ENCODE measurements around the gene MTO1.

DNA sequence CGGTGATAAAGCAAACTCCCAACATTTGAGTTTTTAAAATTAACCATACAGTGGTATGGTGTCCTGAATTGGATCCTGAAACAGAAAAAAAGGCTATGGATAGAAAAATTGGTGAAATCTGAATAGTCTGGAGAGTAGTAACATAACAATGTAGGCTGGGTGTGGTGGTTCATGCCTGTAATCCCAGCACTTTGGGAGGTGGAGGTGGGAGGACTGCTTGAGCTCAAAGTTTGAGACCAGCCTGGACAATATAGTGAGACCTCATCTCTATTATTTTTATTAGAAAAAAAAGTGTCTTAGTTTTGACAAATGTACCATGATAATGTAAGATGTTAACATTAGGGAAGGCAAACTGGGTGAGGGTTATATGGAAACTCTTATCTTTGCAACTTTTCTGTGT lies 48.3 kb downstream of the MTO1 start:
- TF ChIP-seq, protein P1, sequence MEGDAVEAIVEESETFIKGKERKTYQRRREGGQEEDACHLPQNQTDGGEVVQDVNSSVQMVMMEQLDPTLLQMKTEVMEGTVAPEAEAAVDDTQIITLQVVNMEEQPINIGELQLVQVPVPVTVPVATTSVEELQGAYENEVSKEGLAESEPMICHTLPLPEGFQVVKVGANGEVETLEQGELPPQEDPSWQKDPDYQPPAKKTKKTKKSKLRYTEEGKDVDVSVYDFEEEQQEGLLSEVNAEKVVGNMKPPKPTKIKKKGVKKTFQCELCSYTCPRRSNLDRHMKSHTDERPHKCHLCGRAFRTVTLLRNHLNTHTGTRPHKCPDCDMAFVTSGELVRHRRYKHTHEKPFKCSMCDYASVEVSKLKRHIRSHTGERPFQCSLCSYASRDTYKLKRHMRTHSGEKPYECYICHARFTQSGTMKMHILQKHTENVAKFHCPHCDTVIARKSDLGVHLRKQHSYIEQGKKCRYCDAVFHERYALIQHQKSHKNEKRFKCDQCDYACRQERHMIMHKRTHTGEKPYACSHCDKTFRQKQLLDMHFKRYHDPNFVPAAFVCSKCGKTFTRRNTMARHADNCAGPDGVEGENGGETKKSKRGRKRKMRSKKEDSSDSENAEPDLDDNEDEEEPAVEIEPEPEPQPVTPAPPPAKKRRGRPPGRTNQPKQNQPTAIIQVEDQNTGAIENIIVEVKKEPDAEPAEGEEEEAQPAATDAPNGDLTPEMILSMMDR (IDR thresholded peaks at IDR 0.05): no peak
- no peak for TF ChIP-seq POLR2A (IDR thresholded peaks at IDR 0.05)
- no peak for TF ChIP-seq POLR2AphosphoS5 (IDR thresholded peaks at IDR 0.05)
